Posterior cingulate gyrus (tissue), 11 donors: ENCODE measurements around the gene MAJIN.
A peak's percentile ranks its signal among the peaks of the same experiment; 100 is the strongest.
"Not testable (repeated sequence)": the region's sequence is repeated elsewhere in the genome, so short reads cannot be mapped to it uniquely, and the experiment has no call there.

Experiments used
- DNase-seq, 10 donors: peaks; one replicate each; pipeline versions ENCODE4 v3.0.0 to v3.0.0-alpha.2; 2020 to 2021; ENCODE audit warnings: mixed read lengths in 3 of 10
- intact Hi-C: fragments of 100-400 bp; cut with DNase I; formaldehyde crosslinking; loops from one replicate; pipeline ENCODE4 v1.15.1; 2023

MAJIN gene

GRCh38 chr11:64971421-64972233 is at the start of gene MAJIN:
MAJIN (minus strand) TSS chr11:64972108; CDS start chr11:64959405, 12,703 bp downstream.
- intact Hi-C loops: no loop called here
- peak in 9 of 10 donors; percentile 25 to 93 (median 59) for DNase-seq

DNA sequence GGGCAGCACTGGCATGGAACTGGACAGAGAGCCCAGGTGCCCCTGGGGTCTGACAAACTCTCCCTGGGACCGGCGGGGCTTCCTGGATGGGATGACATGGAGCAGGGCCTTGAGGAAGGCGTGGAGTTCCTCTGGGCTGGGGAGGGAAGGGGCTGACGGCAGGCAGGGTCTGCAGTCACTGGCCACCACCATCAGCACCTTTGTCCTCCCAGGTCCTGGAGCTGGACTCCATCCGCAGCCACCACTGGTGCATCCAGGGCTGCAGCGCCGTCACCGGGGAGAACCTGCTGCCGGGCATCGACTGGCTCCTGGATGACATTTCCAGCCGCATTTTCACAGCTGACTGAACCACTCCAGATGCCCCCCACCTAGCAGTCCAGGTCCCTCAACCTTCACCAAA is 49.6 kb upstream of the MAJIN start:
- intact Hi-C loops: no loop called here
- DNase-seq: peak in 1 of 10 donors; percentile 51

DNA sequence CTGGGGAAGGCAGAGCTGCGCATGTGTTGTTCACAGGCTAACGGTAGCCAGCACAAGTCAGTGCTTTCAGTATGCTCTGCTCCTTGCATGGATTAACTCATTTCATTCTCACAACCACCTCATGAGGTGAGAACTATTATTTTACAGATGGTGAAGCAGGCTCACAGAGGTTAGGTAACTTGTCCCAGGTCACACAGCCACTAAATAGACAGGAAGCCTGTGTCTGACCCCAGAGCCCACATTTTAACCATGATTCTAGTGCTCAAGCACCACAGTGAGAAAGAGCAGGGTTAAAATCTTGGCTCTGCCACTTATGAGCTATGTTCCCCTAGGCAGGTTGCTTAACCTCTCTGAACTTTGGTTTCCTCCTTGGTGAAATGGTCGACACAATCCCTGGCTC is 49.1 kb upstream of the MAJIN start:
- intact Hi-C loops: no loop called here

DNA sequence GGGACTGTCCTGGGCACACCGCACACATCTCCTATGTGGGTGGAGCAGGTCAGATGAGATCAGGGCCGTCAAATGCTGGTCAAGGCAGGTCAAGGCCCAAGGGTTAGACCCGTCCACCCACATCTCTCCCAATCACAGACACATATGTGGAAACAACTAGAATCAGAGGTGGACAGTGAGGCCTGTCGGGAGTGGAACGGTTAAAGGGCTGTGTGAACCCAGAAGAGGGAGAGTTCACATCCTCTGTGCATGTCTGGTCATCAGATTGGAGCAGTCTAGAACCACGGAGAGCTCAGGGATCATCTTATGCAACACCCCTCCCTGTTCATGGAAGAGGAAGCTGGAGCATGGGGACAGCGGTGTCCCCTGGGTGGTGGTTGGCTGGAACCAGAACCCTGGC is 47.9 kb upstream of the MAJIN start:
- no peak for DNase-seq
- intact Hi-C loops: no loop called here

More for the DNA sequence above, 49.1 kb upstream of the MAJIN start:
- no peak for DNase-seq

DNA sequence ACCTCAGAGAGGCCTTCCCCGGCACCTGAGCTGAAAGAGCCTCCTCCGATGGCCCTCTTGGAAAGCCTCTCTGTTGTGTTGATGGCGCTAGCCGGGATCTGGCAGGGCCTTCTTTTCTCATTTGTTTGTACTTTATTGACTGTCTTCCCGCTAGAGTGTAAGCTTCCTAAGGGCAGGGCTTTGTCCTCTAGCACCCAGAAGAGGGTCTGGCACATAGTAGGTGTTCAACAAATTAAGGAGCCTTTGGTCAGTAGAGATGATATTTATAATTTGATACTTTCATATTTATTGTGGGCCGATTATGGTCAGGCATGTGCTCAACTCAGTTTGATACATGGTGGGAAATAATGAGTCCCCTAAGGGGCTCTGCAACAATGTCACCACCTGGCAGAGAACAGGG is 46.0 kb upstream of the MAJIN start:
- DNase-seq: no peak
- intact Hi-C loops: no loop called here

GRCh38 chr11:65016705-65017104 is 44.8 kb upstream of the MAJIN start:
- intact Hi-C loops: no loop called here
- no peak for DNase-seq

GRCh38 chr11:65014726-65015227 is 42.9 kb upstream of the MAJIN start:
- DNase-seq: peak in 1 of 10 donors; percentile 33

DNA sequence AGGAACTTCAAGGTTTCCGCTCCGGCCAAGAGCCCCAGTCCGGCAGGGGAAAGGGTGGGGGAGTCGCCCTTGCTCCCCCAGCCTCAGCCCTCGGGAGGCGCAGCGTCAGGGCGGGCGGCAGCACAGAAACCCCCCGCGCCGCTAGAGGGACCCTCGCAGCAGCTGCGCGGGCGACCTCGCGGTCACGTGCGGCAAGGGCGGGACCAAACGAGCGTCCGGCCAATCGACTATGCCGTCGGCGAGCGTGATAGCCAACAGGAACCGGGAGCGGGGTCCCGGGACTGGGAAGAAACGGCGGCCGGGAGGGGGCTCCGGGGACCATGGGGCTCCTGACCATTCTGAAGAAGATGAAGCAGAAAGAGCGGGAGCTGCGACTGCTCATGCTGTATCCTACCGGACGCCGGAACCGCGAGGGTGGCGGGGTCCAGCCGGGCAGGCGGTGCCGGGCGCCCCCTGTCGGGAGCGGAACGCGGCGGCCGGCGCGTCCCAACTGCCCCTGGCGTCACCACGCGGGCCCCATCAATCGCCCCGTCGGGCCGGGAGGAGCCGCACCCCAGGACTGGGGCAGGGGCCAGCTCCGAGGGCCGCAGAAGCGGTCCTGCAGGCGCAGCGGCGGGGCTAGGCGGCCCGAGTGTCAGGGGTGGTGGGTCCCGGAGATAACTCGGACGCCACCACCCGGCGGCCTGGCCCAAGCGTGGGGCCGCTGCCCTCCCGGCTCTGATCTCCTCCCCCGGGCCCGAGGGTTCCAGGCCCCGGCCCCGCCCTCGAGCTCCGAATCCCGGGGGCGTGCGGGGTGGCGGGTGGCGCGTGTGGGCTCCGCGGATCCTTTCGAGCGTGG is 42.2 kb upstream of the MAJIN start, which contains the start of gene ARL2:
TSS of gene ARL2 (plus strand) at position 273 of the 838 bp plus-strand sequence. CDS start at position 321, 48 bp downstream.
- intact Hi-C loops: loop anchor here (1.0 to 5.0 kb wide), 6 partner anchors 13 to 167 kb away; partner anchors contain the start of genes CDCA5, SAC3D1, SNX15 and ZFPL1
- DNase-seq: peak; percentile 91 to 99 (median 94)

More at GRCh38 chr11:65014726-65015227, 42.9 kb upstream of the MAJIN start:
- intact Hi-C loops: loop anchor here (1.0 to 5.0 kb wide), 5 partner anchors 13 to 167 kb away; partner anchors contain the start of genes CDCA5, SAC3D1, SNX15 and ZFPL1

DNA sequence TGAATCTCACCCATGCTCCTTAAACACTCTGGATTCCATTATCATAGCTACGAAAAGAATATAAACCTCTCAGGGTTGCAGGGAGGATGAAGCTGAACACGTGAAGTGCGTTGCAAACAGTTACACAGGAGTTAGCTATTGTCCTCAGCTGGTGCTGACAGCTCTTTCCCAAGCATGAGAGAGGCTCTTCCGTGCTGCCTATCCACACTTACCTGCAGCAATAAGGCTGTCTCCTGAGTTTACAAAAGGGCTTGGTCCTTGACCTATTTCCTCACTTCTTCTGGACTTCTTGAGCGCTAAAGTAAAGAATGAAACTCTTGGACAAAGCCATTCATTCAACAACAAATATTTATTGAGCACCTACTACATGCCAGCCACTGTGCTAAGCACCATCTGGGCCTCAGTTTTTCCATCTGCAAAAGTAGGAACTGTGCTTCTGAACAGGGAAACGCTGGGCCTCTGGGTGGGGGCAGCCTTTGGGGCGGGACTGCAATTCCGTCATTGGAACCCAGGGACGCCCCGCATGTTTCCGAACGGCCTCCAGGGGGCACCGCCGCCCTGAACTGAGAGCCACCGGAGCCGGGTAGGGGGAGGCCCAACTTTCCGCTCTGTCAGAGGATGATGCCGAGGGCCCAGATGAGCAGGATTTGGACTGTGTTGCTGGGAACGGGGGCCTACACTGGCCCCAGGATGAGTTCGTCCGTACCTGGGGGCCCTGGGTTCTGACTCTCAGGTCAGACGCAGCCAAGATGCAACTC is 41.4 kb upstream of the MAJIN start:
- intact Hi-C loops: loop anchor here (2.0 to 5.0 kb wide), 3 partner anchors 86 to 166 kb away; no protein-coding TSS in a partner anchor
- DNase-seq: peak; percentile 81 to 98 (median 89)

GRCh38 chr11:65008873-65009272 is 37.0 kb upstream of the MAJIN start:
- intact Hi-C loops: no loop called here

GRCh38 chr11:65008016-65008415 is 36.1 kb upstream of the MAJIN start:
- DNase-seq: no peak
- intact Hi-C loops: no loop called here

More at GRCh38 chr11:65008873-65009272, 37.0 kb upstream of the MAJIN start:
- no peak for DNase-seq

- DNase-seq, intact Hi-C loops: not testable (repeated sequence)
Observed at GRCh38 chr11:65003968-65004367, 32.1 kb upstream of the MAJIN start.

- intact Hi-C loops: no loop called here
- DNase-seq: peak in 2 of 10 donors; percentile 3 to 54
Observed at GRCh38 chr11:65003282-65003681, 31.4 kb upstream of the MAJIN start.

DNA sequence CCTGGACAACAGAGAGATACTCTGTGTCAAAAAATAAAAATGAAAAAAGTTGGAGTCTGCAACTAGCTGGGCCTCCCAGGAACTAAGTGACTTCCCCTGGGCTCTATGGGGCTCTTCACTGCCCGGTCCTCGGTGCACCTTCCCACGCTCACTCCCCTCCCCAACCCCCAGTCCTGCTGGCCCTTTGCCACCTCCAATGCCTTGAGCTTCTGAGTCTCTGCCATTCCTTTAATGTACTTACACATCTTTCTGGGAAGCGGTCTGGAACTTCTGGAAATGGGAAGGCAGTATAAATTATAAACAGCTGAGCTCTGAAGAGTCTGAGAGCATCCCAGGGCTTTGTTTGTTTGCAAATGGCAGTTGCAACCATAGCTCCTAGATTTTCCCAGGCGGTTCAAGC is 30.8 kb upstream of the MAJIN start:
- DNase-seq: peak in 1 of 10 donors; percentile 64
- intact Hi-C loops: no loop called here

DNA sequence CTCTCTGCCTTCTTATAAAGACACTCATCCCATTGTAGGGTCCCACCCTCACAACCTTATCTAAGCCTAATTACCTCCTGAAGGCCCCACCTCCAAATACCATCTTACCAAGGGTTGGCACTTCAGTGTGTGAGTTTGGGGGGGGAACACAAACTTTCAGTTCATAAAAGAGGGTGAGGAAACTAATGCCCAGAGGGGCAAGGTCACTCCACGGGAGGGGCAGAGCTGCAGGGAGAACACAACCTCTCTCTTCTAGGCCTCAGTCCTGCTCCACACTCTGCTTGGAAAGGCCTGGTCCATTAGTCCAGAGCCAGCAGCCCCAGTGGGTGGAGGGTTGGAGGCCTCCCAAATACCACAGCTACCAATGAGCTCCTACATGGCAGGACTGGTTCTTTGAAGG is 27.6 kb upstream of the MAJIN start:
- peak in 1 of 10 donors; percentile 21 for DNase-seq
- intact Hi-C loops: no loop called here

- peak in 1 of 10 donors; percentile 4 for DNase-seq
- intact Hi-C loops: no loop called here
Observed at GRCh38 chr11:64998690-64999431, 27.0 kb upstream of the MAJIN start.

- intact Hi-C loops: no loop called here
- peak in 1 of 10 donors; percentile 4 for DNase-seq
Observed at GRCh38 chr11:64998141-64998540, 26.2 kb upstream of the MAJIN start.

DNA sequence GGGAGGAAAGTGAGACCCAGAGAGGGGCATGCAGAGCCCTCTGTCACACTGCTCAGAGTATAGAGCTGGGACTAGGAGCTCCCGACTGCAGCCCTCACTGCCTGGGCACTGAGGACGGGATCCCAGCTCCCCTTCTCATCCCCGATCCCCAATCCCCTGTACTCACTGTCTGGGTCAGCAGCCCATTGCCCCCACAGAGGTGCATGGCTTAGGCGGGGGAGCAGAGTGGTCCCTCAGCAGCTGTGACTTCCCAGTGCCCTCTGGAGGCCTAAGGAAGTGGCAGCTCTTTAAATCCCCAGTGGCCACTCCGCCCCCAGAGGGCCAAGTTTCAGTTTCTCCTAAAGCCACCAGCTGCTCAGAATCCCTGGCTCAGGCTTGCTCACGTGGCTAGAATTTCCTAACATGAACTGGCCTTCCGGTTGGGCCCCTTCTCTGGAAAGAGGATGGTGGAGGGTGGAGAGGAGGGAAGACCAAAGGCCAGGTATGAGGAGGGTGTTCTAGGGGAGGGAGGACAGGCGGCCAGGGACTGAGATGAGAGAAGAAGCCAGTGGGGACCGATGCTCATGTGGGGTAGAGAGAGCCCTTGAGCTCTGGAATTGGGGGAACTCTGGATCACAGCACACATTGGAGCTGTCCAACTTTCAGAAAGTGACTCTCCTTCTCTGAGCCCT is 24.9 kb upstream of the MAJIN start, which contains the start of gene BATF2:
TSS of gene BATF2 (minus strand) at position 262 of the 671 bp plus-strand sequence. CDS start at position 205, 57 bp downstream.
- intact Hi-C loops: no loop called here
- peak; percentile 23 to 89 (median 53) for DNase-seq
